Suprapubic skin (tissue), 3 donors: ENCODE measurements around the gene RFX6.

ENCODE experiments used
- CTCF ChIP-seq, 2 donors: fragments of 200-600 bp in 1 of 2; fragments of 450-650 bp in 1 of 2; sonication (generic) in 1 of 2; IDR thresholded peaks; one replicate each; pipeline ENCODE4 v1.5.1; 2016 to 2019; ENCODE audit warnings: antibody characterized with exemption in 2 of 2, mild to moderate bottlenecking in 1 of 2, moderate library complexity in 1 of 2
- POLR2A ChIP-seq, 2 donors: fragments of 450-650 bp; IDR thresholded peaks; one replicate each; pipeline ENCODE4 v1.6.1; 2017; ENCODE audit warnings: antibody characterized with exemption in 2 of 2, mild to moderate bottlenecking in 2 of 2, moderate library complexity in 2 of 2

- TF ChIP-seq CTCF (IDR thresholded peaks at IDR 0.05) (no peak), POLR2A (IDR thresholded peaks at IDR 0.05) (no peak)
These were observed 11.8 kb downstream of the RFX6 start for GRCh38 chr6:116888732-116889360.
